ENCODE data around the gene ADD1. TPM values are rescaled to one million over a fixed set of nuclear protein-coding genes. Genes with fewer than 3 reads are reported as not detected.

The ADD1 gene
- polyA plus RNA-seq, 1 experiment, result 149 TPM

GRCh38 chr4:2836391-2836859 lies 7.2 kb upstream of the ADD1 start:
- Histone ChIP-seq H3K9me3 (ENCODE audit: control insufficient read depth, insufficient read depth, low read length) (no peaks in the 10 kb centered on the region; the same call in 1 of the 2 replicates), H3K4me3 (ENCODE audit: low read depth, low read length) (no peak overlapping the region), H3K27me3 (ENCODE audit: control insufficient read depth, insufficient read depth, low read length) (no peaks in the 10 kb centered on the region), H3K27ac (ENCODE audit: low read depth, low read length) (no peak overlapping the region)
- ChIA-PET POLR2A (no interaction called here), CTCF (no interaction called here)
- TF ChIP-seq, protein P1, sequence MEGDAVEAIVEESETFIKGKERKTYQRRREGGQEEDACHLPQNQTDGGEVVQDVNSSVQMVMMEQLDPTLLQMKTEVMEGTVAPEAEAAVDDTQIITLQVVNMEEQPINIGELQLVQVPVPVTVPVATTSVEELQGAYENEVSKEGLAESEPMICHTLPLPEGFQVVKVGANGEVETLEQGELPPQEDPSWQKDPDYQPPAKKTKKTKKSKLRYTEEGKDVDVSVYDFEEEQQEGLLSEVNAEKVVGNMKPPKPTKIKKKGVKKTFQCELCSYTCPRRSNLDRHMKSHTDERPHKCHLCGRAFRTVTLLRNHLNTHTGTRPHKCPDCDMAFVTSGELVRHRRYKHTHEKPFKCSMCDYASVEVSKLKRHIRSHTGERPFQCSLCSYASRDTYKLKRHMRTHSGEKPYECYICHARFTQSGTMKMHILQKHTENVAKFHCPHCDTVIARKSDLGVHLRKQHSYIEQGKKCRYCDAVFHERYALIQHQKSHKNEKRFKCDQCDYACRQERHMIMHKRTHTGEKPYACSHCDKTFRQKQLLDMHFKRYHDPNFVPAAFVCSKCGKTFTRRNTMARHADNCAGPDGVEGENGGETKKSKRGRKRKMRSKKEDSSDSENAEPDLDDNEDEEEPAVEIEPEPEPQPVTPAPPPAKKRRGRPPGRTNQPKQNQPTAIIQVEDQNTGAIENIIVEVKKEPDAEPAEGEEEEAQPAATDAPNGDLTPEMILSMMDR (IDR thresholded peaks at IDR 0.05; ENCODE audit: low read depth, low read length), result no peak
- DNase-seq (ENCODE audit: low read depth, low spot score), result no peak

- H3K27me3 ChIP-seq (ENCODE audit: control insufficient read depth, insufficient read depth, low read length), result no peaks in the 10 kb centered on the region
- TF ChIP-seq, protein P1 (IDR thresholded peaks at IDR 0.05; ENCODE audit: low read depth, low read length), result no peak; the same call in 1 of the 2 replicates
- no peaks in the 10 kb centered on the region; the same call in 1 of the 2 replicates for H3K9me3 ChIP-seq (ENCODE audit: control insufficient read depth, insufficient read depth, low read length)
- POLR2A ChIA-PET, result no interaction called here
- CTCF ChIA-PET, result no interaction called here
- DNase-seq (ENCODE audit: low read depth, low spot score), result no peak
- H3K4me3 ChIP-seq (ENCODE audit: low read depth, low read length), result no peak overlapping the region
- peak overlapping the region; percentile 57 for H3K27ac ChIP-seq (ENCODE audit: low read depth, low read length)
Observed at GRCh38 chr4:2837110-2837903, 6.3 kb upstream of the ADD1 start.

- ChIA-PET POLR2A (interaction anchor here (0.9 kb wide), 1 partner anchor 20 kb away, joined by 6 read pairs; no protein-coding TSS in a partner anchor), CTCF (no interaction called here)
- H3K27ac ChIP-seq (ENCODE audit: low read depth, low read length), result peak overlapping the region; percentile 57
- no peak overlapping the region for H3K4me3 ChIP-seq (ENCODE audit: low read depth, low read length)
- TF ChIP-seq, protein P1 (IDR thresholded peaks at IDR 0.05; ENCODE audit: low read depth, low read length), result no peak
- no peaks in the 10 kb centered on the region for H3K27me3 ChIP-seq (ENCODE audit: control insufficient read depth, insufficient read depth, low read length)
- DNase-seq (ENCODE audit: low read depth, low spot score), result no peak
- H3K9me3 ChIP-seq (ENCODE audit: control insufficient read depth, insufficient read depth, low read length), result no peaks in the 10 kb centered on the region; the same call in 1 of the 2 replicates
Observed at GRCh38 chr4:2837904-2838496, 5.6 kb upstream of the ADD1 start.

GRCh38 chr4:2839060-2839459 lies 4.6 kb upstream of the ADD1 start:
- DNase-seq (ENCODE audit: low read depth, low spot score), result no peak
- Histone ChIP-seq H3K4me3 (ENCODE audit: low read depth, low read length) (no peak overlapping the region), H3K9me3 (ENCODE audit: control insufficient read depth, insufficient read depth, low read length) (no peaks in the 10 kb centered on the region; the same call in 1 of the 2 replicates), H3K27me3 (ENCODE audit: control insufficient read depth, insufficient read depth, low read length) (no peaks in the 10 kb centered on the region), H3K27ac (ENCODE audit: low read depth, low read length) (no peak overlapping the region)
- CTCF ChIA-PET, result no interaction called here
- POLR2A ChIA-PET, result interaction anchor here (0.9 kb wide), 1 partner anchor 21 kb away, joined by 6 read pairs; no protein-coding TSS in a partner anchor
- TF ChIP-seq, protein P1 (IDR thresholded peaks at IDR 0.05; ENCODE audit: low read depth, low read length), result no peak
